MM.1S (cell line): Measurements from ENCODE around the gene AUH.

Experiments used
- DNase-seq: peaks from one replicate; pipeline ENCODE4 v3.0.0-alpha.2; 2015
- H2AFZ ChIP-seq: fragments of 300-600 bp; sonication (generic); 2 replicates; pipeline ENCODE4 v1.6.0; 2016; ENCODE audit warnings: antibody characterized with exemption, low read length
- H3F3A ChIP-seq: fragments of 300-600 bp; sonication (generic); 2 replicates; pipeline ENCODE4 v1.6.1; 2016; ENCODE audit warnings: mild to moderate bottlenecking, antibody characterized with exemption, low read length, moderate library complexity, mixed read lengths; ENCODE audit not compliant: insufficient read depth
- H3K27ac ChIP-seq: fragments of 300-600 bp; sonication (generic); 2 replicates; pipeline ENCODE4 v1.5.1; 2016; ENCODE audit warnings: mild to moderate bottlenecking, low read length
- H3K27me3 ChIP-seq: fragments of 300-600 bp; sonication (generic); replicated peaks from 2 replicates; pipeline ENCODE4 v1.6.0; 2016; ENCODE audit warnings: low read length; ENCODE audit not compliant: insufficient read depth
- H3K36me3 ChIP-seq: fragments of 300-600 bp; sonication (generic); replicated peaks from 2 replicates; pipeline ENCODE4 v1.6.1; 2016; ENCODE audit warnings: mild to moderate bottlenecking, low read length, mixed read lengths; ENCODE audit not compliant: insufficient read depth
- H3K4me1 ChIP-seq: fragments of 300-600 bp; sonication (generic); 2 replicates; pipeline ENCODE4 v1.6.1; 2016; ENCODE audit warnings: low read length, mixed read lengths
- H3K4me2 ChIP-seq: fragments of 300-600 bp; sonication (generic); 2 replicates; pipeline ENCODE4 v1.6.0; 2016; ENCODE audit warnings: low read depth, low read length
- H3K4me3 ChIP-seq: fragments of 300-600 bp; sonication (generic); 2 replicates; pipeline ENCODE4 v1.5.1; 2016; ENCODE audit warnings: low read length, mixed read lengths
- H3K79me2 ChIP-seq: fragments of 300-600 bp; sonication (generic); 2 replicates; pipeline ENCODE4 v1.6.1; 2016; ENCODE audit warnings: mixed run types, low read length, mixed read lengths
- H3K9ac ChIP-seq: fragments of 300-600 bp; sonication (generic); 2 replicates; pipeline ENCODE4 v1.6.1; 2016; ENCODE audit warnings: low read length, mixed read lengths
- H3K9me2 ChIP-seq: fragments of 300-600 bp; sonication (generic); replicated peaks from 2 replicates; pipeline ENCODE4 v1.6.1; 2016; ENCODE audit warnings: mild to moderate bottlenecking, low read length, mixed read lengths; ENCODE audit not compliant: insufficient read depth
- H3K9me3 ChIP-seq: fragments of 300-600 bp; sonication (generic); replicated peaks from 2 replicates; pipeline ENCODE4 v1.6.1; 2016; ENCODE audit warnings: mild to moderate bottlenecking, low read length, mixed read lengths; ENCODE audit not compliant: insufficient read depth
- H4K20me1 ChIP-seq: fragments of 300-600 bp; sonication (generic); 2 replicates; pipeline ENCODE4 v1.6.1; 2016; ENCODE audit warnings: mild to moderate bottlenecking, low read length, moderate library complexity, mixed read lengths; ENCODE audit not compliant: insufficient read depth
- CTCF ChIP-seq: fragments of 300-600 bp; sonication (generic); IDR thresholded peaks from 2 replicates; pipeline ENCODE4 v1.5.1; 2016; ENCODE audit warnings: antibody characterized with exemption, low read length, mixed read lengths
- EZH2 ChIP-seq: fragments of 300-600 bp; sonication (generic); optimal IDR thresholded peaks from 2 replicates; pipeline ENCODE3; 2017; ENCODE audit warnings: low read depth, mild to moderate bottlenecking, antibody characterized with exemption, low read length, mixed read lengths
- EZH2phosphoT487 ChIP-seq: fragments of 300-600 bp; sonication (generic); IDR thresholded peaks from 2 replicates; pipeline ENCODE4 v1.6.1; 2018; ENCODE audit warnings: antibody characterized with exemption, low read length

AUH gene

DNA sequence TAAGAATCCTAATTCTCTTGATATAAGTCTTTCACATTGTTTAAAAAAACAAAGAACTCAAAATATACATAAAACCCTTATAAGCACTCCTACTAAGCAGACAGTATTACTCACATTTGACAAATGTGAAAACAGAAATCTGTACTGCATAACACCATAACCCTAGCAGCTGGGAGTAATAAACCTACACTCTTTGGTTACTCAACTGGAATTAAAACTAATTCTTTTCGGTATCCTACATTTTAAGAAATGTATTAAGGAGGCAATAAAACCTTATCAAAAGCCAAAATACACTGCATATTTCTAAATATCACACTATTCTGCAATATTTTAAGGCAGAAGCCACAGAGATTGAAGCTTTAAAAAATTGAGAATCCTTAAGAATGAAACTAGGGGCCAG is 6.8 kb downstream of the AUH start:
- H3K27ac ChIP-seq = no peak overlapping the region
- no peak overlapping the region for H3K4me2 ChIP-seq
- no peak overlapping the region for H3K4me3 ChIP-seq
- H3K4me1 ChIP-seq = 0 out of 2 replicates have a peak, but pooled peaks cover 8% of the 10 kb centered on the region
- H3K9me2 ChIP-seq = no peaks in the 10 kb centered on the region
- TF ChIP-seq CTCF (no peak), EZH2 (no peak), EZH2phosphoT487 (no peak)
- no peak for DNase-seq
- peaks cover 65% of the 10 kb centered on the region for H3K79me2 ChIP-seq
- H3K9me3 ChIP-seq = no peaks in the 10 kb centered on the region
- H4K20me1 ChIP-seq = no peaks in the 10 kb centered on the region
- no peaks in the 10 kb centered on the region for H3F3A ChIP-seq
- no peaks in the 10 kb centered on the region for H3K27me3 ChIP-seq
- peaks cover 5% of the 10 kb centered on the region; the same call in 1 of the 2 replicates for H3K36me3 ChIP-seq
- H2AFZ ChIP-seq = no peak overlapping the region
- no peak overlapping the region for H3K9ac ChIP-seq

DNA sequence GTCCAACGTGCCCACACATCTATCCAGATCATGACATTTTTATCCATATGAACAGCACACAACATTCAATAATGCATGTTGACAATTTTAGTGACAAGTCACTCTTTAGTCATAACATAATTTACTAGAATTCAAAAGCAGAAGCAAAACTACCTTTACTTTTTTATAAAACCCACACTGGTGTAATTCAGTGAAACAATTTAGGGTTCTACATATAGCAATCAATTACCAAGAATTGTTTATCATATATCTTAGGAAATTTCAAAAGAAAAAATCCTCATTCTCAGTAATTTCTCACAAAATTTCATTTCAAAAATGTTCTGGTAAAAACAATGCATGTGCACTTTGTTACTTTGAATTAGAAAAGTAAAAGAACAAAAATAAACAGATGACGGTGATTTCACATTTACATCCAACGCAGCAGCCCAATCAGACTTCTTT is 12.6 kb downstream of the AUH start:
- Histone ChIP-seq H3K4me3 (no peak overlapping the region), H3K9me3 (no peaks in the 10 kb centered on the region), H3K27ac (no peak overlapping the region), H3F3A (no peaks in the 10 kb centered on the region), H2AFZ (no peak overlapping the region), H3K9me2 (no peaks in the 10 kb centered on the region), H3K4me1 (no peaks in the 10 kb centered on the region), H3K36me3 (no peaks in the 10 kb centered on the region; the same call in 1 of the 2 replicates), H3K9ac (no peak overlapping the region), H4K20me1 (no peaks in the 10 kb centered on the region), H3K79me2 (peaks cover 35% of the 10 kb centered on the region), H3K4me2 (no peak overlapping the region), H3K27me3 (no peaks in the 10 kb centered on the region)
- no peak for DNase-seq
- no peak for TF ChIP-seq CTCF
- TF ChIP-seq EZH2 = no peak
- no peak for TF ChIP-seq EZH2phosphoT487

DNA sequence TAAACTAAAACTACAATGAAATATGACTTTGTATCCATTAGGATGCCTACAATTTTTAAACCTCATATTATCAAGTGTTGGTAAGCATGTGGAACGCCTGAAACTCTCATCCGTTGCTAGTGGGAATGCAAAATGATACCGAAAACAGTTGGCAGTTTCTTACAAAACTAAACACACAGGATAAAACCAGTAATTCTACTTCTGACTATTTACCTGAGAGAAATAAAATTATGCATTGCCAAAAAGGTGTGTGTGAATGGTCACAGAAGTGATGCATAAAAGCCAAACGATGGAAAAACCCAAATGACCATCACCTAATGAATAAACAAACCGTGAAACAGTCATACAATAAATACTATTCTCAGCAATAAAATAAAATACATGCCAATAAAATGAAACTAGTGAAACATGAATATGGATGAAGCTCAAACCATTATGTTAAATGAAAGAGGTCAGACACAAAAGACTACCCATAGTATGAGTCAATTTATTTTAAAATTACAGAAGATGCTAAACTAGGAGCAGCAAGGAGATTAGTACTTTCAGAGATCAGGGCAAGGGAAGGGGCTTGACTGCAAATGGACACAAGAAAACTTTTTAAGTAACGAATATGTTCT is 13.4 kb downstream of the AUH start:
- H3K4me2 ChIP-seq = peak overlapping the region; percentile 28; the same call in 1 of the 2 replicates
- no peaks in the 10 kb centered on the region for H3F3A ChIP-seq
- TF ChIP-seq EZH2phosphoT487 = no peak
- no peak for TF ChIP-seq EZH2
- no peak for TF ChIP-seq CTCF

More for the DNA sequence above, 13.4 kb downstream of the AUH start:
- no peaks in the 10 kb centered on the region for H3K4me1 ChIP-seq
- no peak for DNase-seq
- H3K79me2 ChIP-seq = peaks cover 41% of the 10 kb centered on the region
- no peak overlapping the region for H3K4me3 ChIP-seq
- H3K9me3 ChIP-seq = no peaks in the 10 kb centered on the region
- H3K27ac ChIP-seq = no peak overlapping the region
- no peak overlapping the region for H3K9ac ChIP-seq
- H3K36me3 ChIP-seq = no peaks in the 10 kb centered on the region; the same call in 1 of the 2 replicates
- no peak overlapping the region for H2AFZ ChIP-seq
- H4K20me1 ChIP-seq = no peaks in the 10 kb centered on the region
- H3K27me3 ChIP-seq = no peaks in the 10 kb centered on the region
- H3K9me2 ChIP-seq = no peaks in the 10 kb centered on the region
